ACC112 (cell line): Measurements from ENCODE around the gene IFI27L2.
A peak's percentile ranks its signal among the peaks of the same experiment; 100 is the strongest.

ENCODE experiments used
- H2AFZ ChIP-seq: fragments of 200-600 bp; sonication (generic); one replicate; pipeline ENCODE4 v1.6.0; 2017; ENCODE audit warnings: antibody characterized with exemption, low read length; ENCODE audit not compliant: unreplicated experiment
- H3K27ac ChIP-seq: fragments of 200-600 bp; sonication (generic); 2 replicates; pipeline ENCODE4 v1.5.1; 2014; ENCODE audit warnings: low read depth, mild to moderate bottlenecking, antibody characterized with exemption, low read length, moderate library complexity
- H3K27me3 ChIP-seq: fragments of 200-600 bp; sonication (generic); 2 replicates; pipeline ENCODE4 v1.6.1; 2014; ENCODE audit warnings: mild to moderate bottlenecking, antibody characterized with exemption, low read length, moderate library complexity, mixed read lengths; ENCODE audit not compliant: insufficient read depth
- H3K36me3 ChIP-seq: fragments of 200-600 bp; sonication (generic); 2 replicates; pipeline ENCODE4 v1.6.1; 2016; ENCODE audit warnings: mild to moderate bottlenecking, antibody characterized with exemption, low read length, moderate library complexity, mixed read lengths; ENCODE audit not compliant: insufficient read depth
- H3K4me1 ChIP-seq: fragments of 200-600 bp; sonication (generic); one replicate; pipeline ENCODE4 v1.6.1; 2016; ENCODE audit warnings: low read length, mixed read lengths; ENCODE audit not compliant: insufficient read depth, unreplicated experiment, control insufficient read depth
- H3K4me3 ChIP-seq: fragments of 200-600 bp; sonication (generic); 2 replicates; pipeline ENCODE4 v1.5.1; 2014; ENCODE audit warnings: mild to moderate bottlenecking, low read depth, low read length
- H3K79me2 ChIP-seq: fragments of 200-600 bp; sonication (generic); one replicate; pipeline ENCODE4 v1.6.0; 2016; ENCODE audit warnings: low read length; ENCODE audit not compliant: control insufficient read depth, unreplicated experiment, insufficient read depth

The IFI27L2 gene

DNA sequence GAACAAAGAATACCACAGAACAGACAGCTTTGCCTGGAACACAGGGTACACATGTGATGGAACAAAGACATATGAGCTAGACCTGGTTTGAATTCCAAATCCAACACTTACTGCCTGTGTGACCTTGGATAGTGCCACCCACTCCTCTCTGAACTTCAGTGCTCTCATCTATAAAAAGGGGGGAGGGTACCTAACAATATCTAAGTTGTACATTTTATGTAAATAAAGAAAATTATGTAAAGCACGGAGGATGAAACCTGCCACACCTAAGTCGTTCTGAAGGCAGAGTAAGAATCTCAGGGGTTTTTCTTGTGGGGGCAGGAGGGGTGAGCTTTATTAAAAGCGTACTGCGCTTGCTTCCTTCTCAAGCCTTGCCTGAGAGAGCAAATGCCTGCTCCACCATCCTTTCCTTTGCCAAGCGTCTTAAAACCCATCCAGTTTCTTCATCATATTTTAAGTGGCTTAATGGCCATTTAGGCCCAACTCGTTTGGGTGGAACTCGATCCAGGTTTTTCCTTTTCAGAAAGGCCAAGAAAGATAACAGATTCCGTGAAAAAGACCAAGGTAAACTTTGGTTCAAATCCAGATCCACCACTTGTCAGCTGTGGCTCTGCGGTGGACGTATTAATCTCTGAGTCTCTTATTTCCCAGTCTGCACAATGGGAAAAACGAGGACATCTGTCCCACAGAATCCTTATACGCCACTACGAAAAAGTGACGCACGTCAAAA is 49.3 kb downstream of the IFI27L2 start:
- Histone ChIP-seq H2AFZ (peak overlapping the region; percentile 56), H3K4me1 (peaks cover 29% of the 10 kb centered on the region)

GRCh38 chr14:94077823-94078222 is 51.6 kb downstream of the IFI27L2 start:
- Histone ChIP-seq H3K79me2 (peaks cover 92% of the 10 kb centered on the region), H2AFZ (no peak overlapping the region), H3K4me3 (peak overlapping the region; percentile 93), H3K36me3 (peaks cover 48% of the 10 kb centered on the region), H3K27ac (no peak overlapping the region), H3K27me3 (no peaks in the 10 kb centered on the region), H3K4me1 (peaks cover 29% of the 10 kb centered on the region)

More for the DNA sequence above, 49.3 kb downstream of the IFI27L2 start:
- Histone ChIP-seq H3K27me3 (no peaks in the 10 kb centered on the region), H3K27ac (peak overlapping the region; percentile 78), H3K4me3 (peak overlapping the region; percentile 93), H3K36me3 (peaks cover 42% of the 10 kb centered on the region), H3K79me2 (peaks cover 84% of the 10 kb centered on the region)
